ENCODE results near the gene NEFH.

- TF ChIP-seq YY1 (IDR thresholded peaks at IDR 0.05; ENCODE audit: insufficient read depth, insufficient read length) (no peak), ZNF274 (IDR thresholded peaks at IDR 0.05; ENCODE audit: low read depth, low read length) (no peak)
Measured at GRCh38 chr22:29434288-29434687, 45.7 kb upstream of the NEFH start.
